Fibroblast of lung (primary cell): ENCODE results near the gene XRN2.
A peak's percentile ranks its signal among the peaks of the same experiment; 100 is the strongest.

Source experiments
- EZH2 ChIP-seq: IDR thresholded peaks from 2 replicates; pipeline ENCODE4 v1.5.1; 2012; ENCODE audit warnings: low read length, control low read depth, mild to moderate bottlenecking; ENCODE audit errors: missing control alignments
- TF ChIP-seq, protein P1 (sequence below), 2 donors: IDR thresholded peaks in 1 of 2; conservative IDR thresholded peaks in 1 of 2; 1 replicate in 1 of 2; 2 replicates in 1 of 2; pipeline ENCODE4 v1.5.1; 2011 to 2012; ENCODE audit warnings: low read length in 2 of 2, control low read depth in 1 of 2, inconsistent platforms in 1 of 2, low read depth in 1 of 2, mild to moderate bottlenecking in 1 of 2

DNA sequence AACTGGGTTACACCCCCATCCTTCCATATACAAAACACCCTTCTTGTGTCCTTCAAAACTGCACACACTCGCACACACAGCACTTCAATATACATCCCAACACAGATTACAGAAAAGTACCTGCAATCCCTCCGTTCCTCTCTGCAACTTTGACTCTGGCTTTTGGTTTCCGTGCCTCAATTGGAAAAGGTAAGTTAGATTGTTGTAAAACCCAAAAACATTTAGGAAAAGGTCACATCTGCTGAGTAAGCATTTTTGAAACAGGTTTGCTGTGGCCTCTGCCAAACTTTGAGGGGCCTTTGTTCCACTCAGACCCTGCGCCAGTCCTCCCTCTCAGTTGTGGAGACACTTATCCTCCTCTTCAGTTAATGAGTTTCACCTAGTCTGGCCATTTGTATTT, 90.0 kb downstream of the XRN2 start:
- peak; percentile 58 for TF ChIP-seq EZH2
- TF ChIP-seq, protein P1, sequence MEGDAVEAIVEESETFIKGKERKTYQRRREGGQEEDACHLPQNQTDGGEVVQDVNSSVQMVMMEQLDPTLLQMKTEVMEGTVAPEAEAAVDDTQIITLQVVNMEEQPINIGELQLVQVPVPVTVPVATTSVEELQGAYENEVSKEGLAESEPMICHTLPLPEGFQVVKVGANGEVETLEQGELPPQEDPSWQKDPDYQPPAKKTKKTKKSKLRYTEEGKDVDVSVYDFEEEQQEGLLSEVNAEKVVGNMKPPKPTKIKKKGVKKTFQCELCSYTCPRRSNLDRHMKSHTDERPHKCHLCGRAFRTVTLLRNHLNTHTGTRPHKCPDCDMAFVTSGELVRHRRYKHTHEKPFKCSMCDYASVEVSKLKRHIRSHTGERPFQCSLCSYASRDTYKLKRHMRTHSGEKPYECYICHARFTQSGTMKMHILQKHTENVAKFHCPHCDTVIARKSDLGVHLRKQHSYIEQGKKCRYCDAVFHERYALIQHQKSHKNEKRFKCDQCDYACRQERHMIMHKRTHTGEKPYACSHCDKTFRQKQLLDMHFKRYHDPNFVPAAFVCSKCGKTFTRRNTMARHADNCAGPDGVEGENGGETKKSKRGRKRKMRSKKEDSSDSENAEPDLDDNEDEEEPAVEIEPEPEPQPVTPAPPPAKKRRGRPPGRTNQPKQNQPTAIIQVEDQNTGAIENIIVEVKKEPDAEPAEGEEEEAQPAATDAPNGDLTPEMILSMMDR (conservative IDR thresholded peaks at IDR 0.05 in 1 of 2, IDR thresholded peaks at IDR 0.05 in 1 of 2; ENCODE audit: low read depth in 1 of 2, low read length in 2 of 2): no peak
